Gastroesophageal sphincter (tissue), 4 donors: ENCODE measurements around the gene VPS33A. TPM values are rescaled to one million over a fixed set of nuclear protein-coding genes. Genes with fewer than 3 reads are reported as not detected.
"Not testable (repeated sequence)": the region's sequence is repeated elsewhere in the genome, so short reads cannot be mapped to it uniquely, and the experiment has no call there.

Experiments used
- ATAC-seq: fragments of 150-250 bp; one replicate; pipeline ENCODE4 v1.9.1; 2016; ENCODE audit warnings: mild to moderate bottlenecking, moderate library complexity
- H3K27ac ChIP-seq, 4 donors: fragments of 200-600 bp; sonication (generic) in 3 of 4; 1 replicate in 3 of 4; 2 replicates in 1 of 4; pipeline ENCODE4 v1.5.1; 2016 to 2019
- H3K27me3 ChIP-seq: fragments of 200-600 bp; sonication (generic); one replicate; pipeline ENCODE4 v1.5.1; 2019
- H3K36me3 ChIP-seq, 2 donors: fragments of 200-600 bp; sonication (generic); one replicate each; pipeline ENCODE4 v1.5.1; 2019; ENCODE audit warnings: control low read depth in 1 of 2
- H3K4me1 ChIP-seq, 3 donors: fragments of 200-600 bp; sonication (generic); 1 replicate in 2 of 3; 2 replicates in 1 of 3; pipeline ENCODE4 v1.5.1; 2016 to 2019; ENCODE audit warnings: control low read depth in 2 of 3
- H3K4me3 ChIP-seq, 2 donors: fragments of 200-600 bp; sonication (generic); one replicate each; pipeline ENCODE4 v1.5.1; 2019; ENCODE audit warnings: mild to moderate bottlenecking in 1 of 2, moderate library complexity in 1 of 2
- H3K9me3 ChIP-seq, 3 donors: fragments of 200-600 bp; sonication (generic); one replicate each; pipeline ENCODE4 v1.5.1; 2017 to 2019; ENCODE audit warnings: control low read depth in 2 of 3
- CTCF ChIP-seq, 4 experiments: fragments of 200-600 bp in 2 of 4; fragments of 450-650 bp in 2 of 4; sonication (generic) in 1 of 4; IDR thresholded peaks; one replicate each; pipeline ENCODE4 v1.5.1; 2017 to 2019; ENCODE audit warnings: antibody characterized with exemption in 4 of 4, mild to moderate bottlenecking in 2 of 4, moderate library complexity in 2 of 4
- EP300 ChIP-seq: sonication (generic); formaldehyde crosslinking; IDR thresholded peaks from one replicate; pipeline ENCODE4 v1.6.1; 2017; ENCODE audit warnings: antibody characterized with exemption, mild to moderate bottlenecking
- POLR2A ChIP-seq, 2 donors: fragments of 450-650 bp; IDR thresholded peaks; one replicate each; pipeline ENCODE4 v1.6.1; 2017; ENCODE audit warnings: antibody characterized with exemption in 2 of 2, mild to moderate bottlenecking in 2 of 2, moderate library complexity in 1 of 2
- POLR2AphosphoS5 ChIP-seq: sonication (generic); formaldehyde crosslinking; IDR thresholded peaks from one replicate; pipeline ENCODE4 v1.6.1; 2017; ENCODE audit warnings: antibody characterized with exemption
- WGBS, 2 donors: methylation state at CpG; one replicate each; pipeline ENCODE4 v1.1.5; 2018; ENCODE audit warnings: low coverage in 1 of 2; 5-methylcytosine and 5-hydroxymethylcytosine counted together
- total RNA-seq, 4 donors: library from RNA; depleted of rRNA; stranded (reverse); fragments of >200 nt; gene quantifications; one replicate each; pipeline ENCODE4 v1.1.0, GENCODE V29; 2016

VPS33A gene
- total RNA-seq, 4 donors from 2014 or later = 13.0 to 15.1 (median 13.6) TPM

- peak overlapping the region; percentile 38 to 64 for H3K4me3 ChIP-seq
- peaks cover 64% of the 10 kb centered on the region for H3K27me3 ChIP-seq
- H3K9me3 ChIP-seq = no peaks in the 10 kb centered on the region
- H3K4me1 ChIP-seq = peaks cover 0 to 34% (median 11%) of the 10 kb centered on the region in 3 donors
- ATAC-seq = no peak
- peaks cover 0 to 29% of the 10 kb centered on the region in 2 donors for H3K36me3 ChIP-seq
- WGBS, 2 donors = 50% methylated on average over 2 of the region's 71 CpGs; no CpG with 5 or more reads in 1 of the 2 donors
- H3K27ac ChIP-seq = no peak overlapping the region
- TF ChIP-seq CTCF (IDR thresholded peaks at IDR 0.05) (no peak), POLR2A (IDR thresholded peaks at IDR 0.05) (no peak), EP300 (no peak), POLR2AphosphoS5 (no peak)
These were observed 61.9 kb downstream of the VPS33A start for GRCh38 chr12:122204167-122205052.

GRCh38 chr12:122203301-122204166 lies 62.8 kb downstream of the VPS33A start, which contains the start of gene B3GNT4:
B3GNT4 (plus strand) TSS chr12:122203709; CDS start chr12:122204619, 910 bp downstream.
- TF ChIP-seq EP300 = no peak
- no peak for TF ChIP-seq POLR2A (IDR thresholded peaks at IDR 0.05)
- no peak for TF ChIP-seq CTCF (IDR thresholded peaks at IDR 0.05)
- TF ChIP-seq POLR2AphosphoS5 = no peak
- ATAC-seq = peak; percentile 78
- H3K9me3 ChIP-seq = no peaks in the 10 kb centered on the region
- peaks cover 0 to 34% (median 11%) of the 10 kb centered on the region in 3 donors for H3K4me1 ChIP-seq
- peak within 1 kb of the TSS; percentile 38 to 64 for H3K4me3 ChIP-seq
- WGBS, 2 donors = no CpG with 5 or more reads among the region's 104 CpGs
- peaks cover 73% of the 10 kb centered on the region for H3K27me3 ChIP-seq
- no peak within 1 kb of the TSS for H3K27ac ChIP-seq
- H3K36me3 ChIP-seq = peaks cover 0 to 20% of the 10 kb centered on the region in 2 donors

- WGBS, 2 donors = 0 to 53% methylated on average over 1 to 18 of the region's 19 CpGs
- H3K27ac ChIP-seq, ATAC-seq, H3K9me3 ChIP-seq: not testable (repeated sequence)
- peaks cover 80% of the 10 kb centered on the region for H3K27me3 ChIP-seq
- H3K4me3 ChIP-seq = peak overlapping the region; percentile 38 to 64
- peaks cover 0 to 34% (median 11%) of the 10 kb centered on the region in 3 donors for H3K4me1 ChIP-seq
- peaks cover 0 to 13% of the 10 kb centered on the region in 2 donors for H3K36me3 ChIP-seq
These were observed 63.5 kb downstream of the VPS33A start for GRCh38 chr12:122202811-122203210.

GRCh38 chr12:122202017-122202416 lies 64.3 kb downstream of the VPS33A start:
- Histone ChIP-seq H3K27me3 (peaks cover 84% of the 10 kb centered on the region), H3K4me1 (peaks cover 0 to 34% (median 11%) of the 10 kb centered on the region in 3 donors), H3K9me3 (no peaks in the 10 kb centered on the region), H3K27ac (no peak overlapping the region), H3K36me3 (peaks cover 0 to 5% of the 10 kb centered on the region in 2 donors), H3K4me3 (no peak overlapping the region)
- TF ChIP-seq POLR2A (IDR thresholded peaks at IDR 0.05) (no peak), POLR2AphosphoS5 (no peak), EP300 (no peak), CTCF (IDR thresholded peaks at IDR 0.05) (no peak)
- whole genome bisulfite sequencing, 2 donors = 95 to 98% methylated on average over 5 to 6 of the region's 6 CpGs
- ATAC-seq = no peak

- Histone ChIP-seq H3K27me3 (peaks cover 90% of the 10 kb centered on the region), H3K4me3 (no peak overlapping the region), H3K9me3 (no peaks in the 10 kb centered on the region), H3K36me3 (no peaks in the 10 kb centered on the region), H3K27ac (no peak overlapping the region), H3K4me1 (peaks cover 0 to 34% (median 11%) of the 10 kb centered on the region in 3 donors)
- no peak for TF ChIP-seq POLR2AphosphoS5
- no peak for TF ChIP-seq CTCF (IDR thresholded peaks at IDR 0.05)
- no peak for TF ChIP-seq POLR2A (IDR thresholded peaks at IDR 0.05)
- no peak for TF ChIP-seq EP300
- 100% methylated on average over 2 to 3 of the region's 5 CpGs for WGBS, 2 donors
- ATAC-seq = no peak
These were observed 64.9 kb downstream of the VPS33A start for GRCh38 chr12:122201381-122201780.
